IMR-90 (cell line): ENCODE measurements around the gene BDKRB1. TPM values are rescaled to one million over a fixed set of nuclear protein-coding genes. Genes with fewer than 3 reads are reported as not detected.
A peak's percentile ranks its signal among the peaks of the same experiment; 100 is the strongest.

Source experiments
- ATAC-seq: fragments of 200-7000 bp; cut with Tn5 transposase; 2 replicates; pipeline ENCODE4 v1.9.1; 2020; ENCODE audit warnings: low read depth, mild to moderate bottlenecking, moderate library complexity
- BruUV-seq: library from RNA; stranded (reverse); fragments of 400-500 nt; replicated peaks from 2 replicates; lab custom pipeline; 2021; lab: Mats Ljungman, UMichigan
- CTCF ChIA-PET: fragments of 300-600 bp; formaldehyde crosslinking; extraction: SDS; loops from one replicate; lab custom pipeline; 2021; ENCODE audit warnings: antibody characterized with exemption; lab: Yijun Ruan, JAX
- POLR2A ChIA-PET: fragments of 300-600 bp; sonication (Branson Sonifier 250); formaldehyde crosslinking; loops from one replicate; lab custom pipeline; 2022; ENCODE audit warnings: antibody characterized with exemption; ENCODE audit not compliant: unreplicated experiment; lab: Charles Lee
- DNase-seq: peaks from one replicate; pipeline ENCODE4 v3.0.0; 2013
- H2AFZ ChIP-seq: replicated peaks from 2 replicates; pipeline ENCODE3; 2013; ENCODE audit warnings: low read length, mild to moderate bottlenecking; ENCODE audit not compliant: poor library complexity
- H2AK5ac ChIP-seq: 2 replicates; pipeline ENCODE4 v1.6.1; 2013; ENCODE audit warnings: low read depth, low read length, inconsistent platforms
- H2AK9ac ChIP-seq: replicated peaks from 2 replicates; pipeline ENCODE3; 2013; ENCODE audit warnings: mild to moderate bottlenecking, low read depth, low read length, moderate library complexity; ENCODE audit not compliant: poor library complexity
- H2BK120ac ChIP-seq: 2 replicates; pipeline ENCODE4 v1.6.1; 2013; ENCODE audit warnings: low read depth, low read length, inconsistent platforms
- H2BK15ac ChIP-seq: 3 replicates; pipeline ENCODE4 v1.6.1; 2013; ENCODE audit warnings: low read depth, low read length, inconsistent platforms
- H2BK20ac ChIP-seq: 2 replicates; pipeline ENCODE4 v1.6.1; 2013; ENCODE audit warnings: low read depth, mild to moderate bottlenecking, inconsistent platforms, low read length, moderate library complexity
- H2BK5ac ChIP-seq: 2 replicates; pipeline ENCODE4 v1.6.1; 2013; ENCODE audit warnings: mild to moderate bottlenecking, low read depth, low read length, inconsistent platforms; ENCODE audit not compliant: poor library complexity, severe bottlenecking
- H3K14ac ChIP-seq: replicated peaks from 2 replicates; pipeline ENCODE4 v1.6.1; 2013; ENCODE audit warnings: low read depth, low read length, inconsistent platforms
- H3K18ac ChIP-seq: 2 replicates; pipeline ENCODE4 v1.6.1; 2013; ENCODE audit warnings: low read depth, low read length, control low read depth
- H3K23ac ChIP-seq: 2 replicates; pipeline ENCODE4 v1.6.1; 2013; ENCODE audit warnings: low read depth, low read length, inconsistent platforms
- H3K27ac ChIP-seq: 2 replicates; pipeline ENCODE4 v1.5.1; 2013; ENCODE audit warnings: mild to moderate bottlenecking, control low read depth, low read length; ENCODE audit not compliant: insufficient read depth
- H3K27me3 ChIP-seq: 2 replicates; pipeline ENCODE4 v1.6.1; 2013; ENCODE audit warnings: low read length; ENCODE audit not compliant: control insufficient read depth, insufficient read depth
- H3K36me3 ChIP-seq: 2 replicates; pipeline ENCODE4 v1.6.1; 2013; ENCODE audit warnings: low read length, mixed read lengths; ENCODE audit not compliant: control insufficient read depth, insufficient read depth
- H3K4ac ChIP-seq: 2 replicates; pipeline ENCODE4 v1.6.1; 2013; ENCODE audit warnings: low read depth, low read length, inconsistent platforms
- H3K4me1 ChIP-seq: 2 replicates; pipeline ENCODE4 v1.6.1; 2013; ENCODE audit warnings: low read length, mixed read lengths; ENCODE audit not compliant: control insufficient read depth, insufficient read depth
- H3K4me2 ChIP-seq: 2 replicates; pipeline ENCODE4 v1.6.1; 2013; ENCODE audit warnings: low read depth, mild to moderate bottlenecking, control low read depth, low read length, moderate library complexity
- H3K4me3 ChIP-seq: 2 replicates; pipeline ENCODE4 v1.5.1; 2013; ENCODE audit warnings: low read depth, mild to moderate bottlenecking, control low read depth, low read length, moderate library complexity; ENCODE audit not compliant: insufficient read depth
- H3K56ac ChIP-seq: 2 replicates; pipeline ENCODE4 v1.6.1; 2013; ENCODE audit warnings: low read length, inconsistent platforms; ENCODE audit not compliant: insufficient read depth; ENCODE audit errors: extremely low read depth
- H3K79me1 ChIP-seq, 2 experiments: 2 replicates each; pipeline ENCODE4 v1.6.1; 2013; ENCODE audit warnings: low read length in 2 of 2, inconsistent platforms in 1 of 2, low read depth in 1 of 2
- H3K9ac ChIP-seq: 2 replicates; pipeline ENCODE4 v1.6.1; 2013; ENCODE audit warnings: low read depth, low read length, control low read depth
- H3K9me1 ChIP-seq: 2 replicates; pipeline ENCODE4 v1.6.1; 2013; ENCODE audit warnings: low read length, inconsistent platforms; ENCODE audit not compliant: insufficient read depth
- H3K9me3 ChIP-seq: 2 replicates; pipeline ENCODE4 v1.6.1; 2013; ENCODE audit warnings: low read length; ENCODE audit not compliant: control insufficient read depth, insufficient read depth
- H4K20me1 ChIP-seq: 2 replicates; pipeline ENCODE4 v1.6.1; 2013; ENCODE audit warnings: low read length, inconsistent platforms; ENCODE audit not compliant: insufficient read depth
- H4K5ac ChIP-seq: 2 replicates; pipeline ENCODE4 v1.6.1; 2013; ENCODE audit warnings: mild to moderate bottlenecking, low read depth, low read length, control low read depth
- H4K8ac ChIP-seq, 2 experiments: 2 replicates each; pipeline ENCODE4 v1.6.1; 2013; ENCODE audit warnings: low read depth in 2 of 2, low read length in 2 of 2, control low read depth in 1 of 2, inconsistent platforms in 1 of 2
- H4K91ac ChIP-seq: 2 replicates; pipeline ENCODE4 v1.6.1; 2013; ENCODE audit warnings: low read depth, low read length, inconsistent platforms; ENCODE audit not compliant: insufficient read depth
- MXI1 ChIP-seq: IDR thresholded peaks from 2 replicates; pipeline ENCODE4 v1.6.1; 2012; ENCODE audit warnings: low read depth, mild to moderate bottlenecking, low read length, moderate library complexity, borderline replicate concordance
- NFE2L2 ChIP-seq: fragments of 150-350 bp; IDR thresholded peaks from 2 replicates; pipeline ENCODE4 v1.6.1; 2016; ENCODE audit warnings: low read depth, mild to moderate bottlenecking, low read length
- POLR2A ChIP-seq: IDR thresholded peaks from 2 replicates; pipeline ENCODE4 v1.6.1; 2012; ENCODE audit warnings: mild to moderate bottlenecking, low read depth, low read length
- WGBS, 2 experiments: methylation state at CpG; one replicate each; pipeline versions ENCODE4 v1.1.5 to v1.1.7; 2013; ENCODE audit warnings: missing lambda C conversion rate in 2 of 2; ENCODE audit not compliant: insufficient read length in 1 of 2; ENCODE audit errors: extremely low coverage in 2 of 2; 5-methylcytosine and 5-hydroxymethylcytosine counted together
- dilution Hi-C: fragments of 300-500 bp; cut with HindIII; formaldehyde crosslinking; loops from one replicate; pipeline ENCODE4 v1.14.3; 2018; ENCODE audit warnings: low sequenced_read_pairs; ENCODE audit not compliant: unreplicated experiment
- in situ Hi-C: fragments of 300-500 bp; cut with MboI; formaldehyde crosslinking; loops from 3 replicates; pipeline ENCODE4 v1.14.3; 2019; ENCODE audit warnings: low sequenced_read_pairs, inconsistent platforms, mixed read lengths
- intact Hi-C: fragments of 100-400 bp; cut with micrococcal nuclease; formaldehyde crosslinking; loops from 2 replicates; pipeline ENCODE4 v1.10.0; 2022
- polyA plus RNA-seq, 3 experiments: library from polyadenylated mRNA; depleted of rRNA; stranded (reverse); fragments of >200 nt; gene quantifications; 2 replicates each; pipeline ENCODE4 v1.2.3, GENCODE V29; 2012; ENCODE audit warnings: low replicate concordance in 1 of 3
- total RNA-seq: library from RNA; depleted of rRNA; stranded (reverse); fragments of >200 nt; gene quantifications from 2 replicates; pipeline ENCODE4 v1.2.3, GENCODE V29; 2012

Gene BDKRB1
- total and polyA plus RNA-seq, 2 of the 4 experiments (the other 2 are of a cell fraction): 56.5 to 130 TPM

GRCh38 chr14:96212896-96213295, 43.1 kb upstream of the BDKRB1 start:
- Histone ChIP-seq H2BK15ac (no peak overlapping the region), H2AFZ (no peak overlapping the region), H4K8ac (peak overlapping the region in 1 of 2 experiments; percentile 65; a peak in 1 of 4 replicates), H3K56ac (no peak overlapping the region), H3K27me3 (no peaks in the 10 kb centered on the region), H3K9ac (no peak overlapping the region), H3K9me1 (peaks cover 26% of the 10 kb centered on the region), H3K14ac (no peak overlapping the region), H3K4ac (peak overlapping the region; percentile 2; the same call in 1 of the 2 replicates), H3K4me1 (peaks cover 28% of the 10 kb centered on the region), H4K5ac (no peak overlapping the region), H3K36me3 (peaks cover 85% of the 10 kb centered on the region), H3K79me1 (peaks cover 55 to 94% of the 10 kb centered on the region in 2 experiments), H4K20me1 (peaks cover 74% of the 10 kb centered on the region), H2BK20ac (no peak overlapping the region), H3K23ac (no peak overlapping the region), H3K18ac (peak overlapping the region; percentile 31; the same call in 1 of the 2 replicates), H2BK120ac (no peak overlapping the region), H3K9me3 (peaks cover 14% of the 10 kb centered on the region), H2BK5ac (no peak overlapping the region), H3K4me2 (no peak overlapping the region), H2AK9ac (no peak overlapping the region), H2AK5ac (no peak overlapping the region), H4K91ac (no peak overlapping the region), H3K27ac (peak overlapping the region; percentile 46; the same call in 1 of the 2 replicates), H3K4me3 (no peak overlapping the region)
- POLR2A ChIA-PET: no interaction called here
- CTCF ChIA-PET: no interaction called here
- in situ Hi-C loops (no loop called here), intact Hi-C loops (no loop called here), dilution Hi-C loops (no loop called here)
- TF ChIP-seq MXI1 (no peak), POLR2A (0 out of 2 replicates have a peak, but pooled peaks have one; percentile 38), NFE2L2 (no peak)
- DNase-seq (no peak), ATAC-seq (no peak)
- BruUV-seq: no TSS peak
- no CpG with 5 or more reads among the region's 4 CpGs for WGBS, 2 experiments
